Thymus (tissue), 11 donors: ENCODE data around the gene ZNF24. TPM values are rescaled to one million over a fixed set of nuclear protein-coding genes. Genes with fewer than 3 reads are reported as not detected.
A peak's percentile ranks its signal among the peaks of the same experiment; 100 is the strongest.

Source experiments
- DNase-seq, 9 donors: peaks; one replicate each; pipeline ENCODE4 v3.0.0-alpha.2; 2013; ENCODE audit warnings: low spot score in 9 of 9, low read depth in 6 of 9, missing footprints in 1 of 9
- H3K27ac ChIP-seq, 2 donors: one replicate each; pipeline ENCODE4 v1.5.1; 2013; ENCODE audit warnings: control low read depth in 1 of 2, low read depth in 1 of 2, low read length in 1 of 2, mild to moderate bottlenecking in 1 of 2, moderate library complexity in 1 of 2
- H3K27me3 ChIP-seq, 2 donors: one replicate each; pipeline ENCODE4 v1.5.1; 2013; ENCODE audit warnings: low read length in 1 of 2; ENCODE audit not compliant: control insufficient read depth in 2 of 2, insufficient read depth in 1 of 2
- H3K36me3 ChIP-seq, 2 donors: one replicate each; pipeline ENCODE4 v1.5.1; 2013; ENCODE audit warnings: low read length in 1 of 2, mild to moderate bottlenecking in 1 of 2, moderate library complexity in 1 of 2; ENCODE audit not compliant: control insufficient read depth in 2 of 2, insufficient read depth in 2 of 2
- H3K4me1 ChIP-seq, 2 donors: one replicate each; pipeline ENCODE4 v1.5.1; 2013; ENCODE audit warnings: low read length in 2 of 2; ENCODE audit not compliant: control insufficient read depth in 2 of 2, insufficient read depth in 2 of 2
- H3K4me3 ChIP-seq, 2 donors: one replicate each; pipeline ENCODE4 v1.5.1; 2013; ENCODE audit warnings: low read length in 2 of 2, control low read depth in 1 of 2, mild to moderate bottlenecking in 1 of 2
- H3K9me3 ChIP-seq, 2 donors: one replicate each; pipeline ENCODE4 v1.5.1; 2013; ENCODE audit warnings: low read length in 1 of 2, mild to moderate bottlenecking in 1 of 2; ENCODE audit not compliant: control insufficient read depth in 2 of 2, insufficient read depth in 1 of 2
- WGBS: extraction: QIAGEN DNeasy Blood & Tissue Kit; methylation state at CpG from one replicate; pipeline ENCODE4 v1.1.7; 2013; 5-methylcytosine and 5-hydroxymethylcytosine counted together
- polyA plus RNA-seq: library from polyadenylated mRNA; stranded (reverse); fragments of 200-250 nt; gene quantifications from one replicate; pipeline ENCODE4 v1.2.3, GENCODE V29; 2013
- total RNA-seq: library from RNA; stranded (reverse); fragments of 120-200 nt; gene quantifications from one replicate; pipeline ENCODE4 v1.2.4, GENCODE V29; 2013
- donor health status: healthy.

The ZNF24 gene
- total and polyA plus RNA-seq, 2 donors: 24.6 to 47.5 TPM

GRCh38 chr18:35369126-35369525 is 24.9 kb upstream of the ZNF24 start:
- 97% methylated on average over 6 of the region's 6 CpGs for WGBS
- H3K27me3 ChIP-seq: no peaks in the 10 kb centered on the region
- no peak overlapping the region for H3K4me3 ChIP-seq
- H3K4me1 ChIP-seq: no peaks in the 10 kb centered on the region
- H3K27ac ChIP-seq: no peak overlapping the region
- no peaks in the 10 kb centered on the region for H3K9me3 ChIP-seq
- no peaks in the 10 kb centered on the region for H3K36me3 ChIP-seq
- no peak for DNase-seq

GRCh38 chr18:35368595-35368994 is 24.4 kb upstream of the ZNF24 start:
- Histone ChIP-seq H3K4me3 (no peak overlapping the region), H3K27me3 (no peaks in the 10 kb centered on the region), H3K4me1 (no peaks in the 10 kb centered on the region), H3K36me3 (no peaks in the 10 kb centered on the region), H3K27ac (no peak overlapping the region), H3K9me3 (no peaks in the 10 kb centered on the region)
- WGBS: 99% methylated on average over 6 of the region's 6 CpGs
- no peak for DNase-seq

DNA sequence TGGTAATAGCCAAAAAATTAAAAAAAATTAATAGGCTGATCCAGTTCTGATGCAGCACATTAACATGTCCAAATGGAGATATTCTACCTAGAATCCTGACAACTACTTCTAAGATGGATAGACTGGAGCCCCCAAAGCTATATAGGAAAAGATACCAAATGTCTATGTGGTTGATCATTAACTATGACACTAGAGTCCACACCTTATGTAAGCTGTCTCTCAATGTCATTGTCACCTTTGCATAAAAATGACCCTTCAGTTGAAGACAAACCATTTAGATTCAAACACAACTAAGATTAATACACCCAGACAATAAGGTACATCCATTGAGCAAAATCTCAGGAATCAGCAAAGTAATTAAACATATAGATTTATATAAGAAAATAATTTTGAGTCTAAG is 18.3 kb upstream of the ZNF24 start:
- no peaks in the 10 kb centered on the region for H3K9me3 ChIP-seq
- H3K27ac ChIP-seq: no peak overlapping the region
- no peak for DNase-seq
- H3K27me3 ChIP-seq: no peaks in the 10 kb centered on the region
- no peak overlapping the region for H3K4me3 ChIP-seq
- no peaks in the 10 kb centered on the region for H3K36me3 ChIP-seq
- no peaks in the 10 kb centered on the region for H3K4me1 ChIP-seq

- Histone ChIP-seq H3K4me1 (no peaks in the 10 kb centered on the region), H3K27ac (no peak overlapping the region), H3K27me3 (no peaks in the 10 kb centered on the region), H3K36me3 (no peaks in the 10 kb centered on the region), H3K4me3 (no peak overlapping the region), H3K9me3 (no peaks in the 10 kb centered on the region)
- WGBS: 89% methylated on average over 2 of the region's 2 CpGs
- no peak for DNase-seq
These were observed 17.5 kb upstream of the ZNF24 start for GRCh38 chr18:35361570-35362321.

GRCh38 chr18:35355140-35355618 is 11.0 kb upstream of the ZNF24 start:
- peak in 8 of 9 donors; percentile 19 to 79 (median 46) for DNase-seq
- no peak overlapping the region for H3K4me3 ChIP-seq
- no peak overlapping the region for H3K27ac ChIP-seq

DNA sequence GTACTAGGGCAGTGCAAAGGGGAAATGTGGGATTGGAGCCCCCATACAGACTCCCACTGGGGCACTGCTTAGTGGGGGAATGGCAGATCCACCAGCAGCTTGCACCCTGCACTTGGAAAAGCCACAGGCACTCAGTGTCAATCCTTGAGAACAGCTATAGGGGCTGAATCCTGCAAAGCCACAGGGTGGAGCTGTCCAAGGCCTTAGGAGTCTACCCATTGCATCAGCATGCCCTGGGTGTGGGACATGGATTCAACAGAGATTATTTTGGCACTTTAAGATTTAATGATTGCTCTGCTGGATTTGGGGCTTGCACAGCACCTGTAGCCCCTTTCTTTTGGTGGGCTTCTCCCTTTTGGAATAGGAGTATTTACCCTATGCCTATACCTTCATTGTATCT is 8.6 kb upstream of the ZNF24 start:
- Histone ChIP-seq H3K27me3 (no peaks in the 10 kb centered on the region), H3K4me1 (no peaks in the 10 kb centered on the region), H3K27ac (no peak overlapping the region), H3K4me3 (no peak overlapping the region), H3K36me3 (no peaks in the 10 kb centered on the region), H3K9me3 (peaks cover 3 to 9% of the 10 kb centered on the region in 2 donors)
- DNase-seq: no peak

More at GRCh38 chr18:35355140-35355618, 11.0 kb upstream of the ZNF24 start:
- Histone ChIP-seq H3K9me3 (peaks cover 3 to 9% of the 10 kb centered on the region in 2 donors), H3K27me3 (no peaks in the 10 kb centered on the region), H3K36me3 (no peaks in the 10 kb centered on the region), H3K4me1 (no peaks in the 10 kb centered on the region)
- WGBS: 36% methylated on average over 4 of the region's 4 CpGs

DNA sequence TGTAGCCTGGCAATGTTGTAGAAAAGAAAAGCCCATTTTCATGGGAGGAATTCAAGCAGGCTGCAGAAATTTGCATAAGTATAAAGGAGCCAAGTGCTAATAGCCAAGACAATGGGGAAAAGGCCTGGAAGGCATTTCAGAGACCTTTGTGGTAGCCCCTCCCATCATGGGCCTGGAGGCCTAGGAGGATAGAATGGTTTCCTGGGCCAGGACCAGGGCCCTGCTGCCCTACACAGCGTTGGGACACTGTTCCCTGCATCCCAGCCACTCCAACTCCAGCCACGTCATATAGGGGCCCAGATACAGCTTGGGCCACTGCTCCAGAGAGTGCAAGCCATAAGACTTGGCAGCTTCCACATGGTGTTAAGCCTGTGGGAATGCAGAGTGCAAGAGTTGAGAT is 8.1 kb upstream of the ZNF24 start:
- no peak overlapping the region for H3K27ac ChIP-seq
- no peaks in the 10 kb centered on the region for H3K27me3 ChIP-seq
- H3K4me3 ChIP-seq: no peak overlapping the region
- 94% methylated on average over 2 of the region's 2 CpGs for WGBS
- H3K4me1 ChIP-seq: no peaks in the 10 kb centered on the region
- H3K36me3 ChIP-seq: no peaks in the 10 kb centered on the region
- peaks cover 3 to 9% of the 10 kb centered on the region in 2 donors for H3K9me3 ChIP-seq
- DNase-seq: no peak

GRCh38 chr18:35348001-35348400 is 3.8 kb upstream of the ZNF24 start:
- Histone ChIP-seq H3K4me3 (no peak overlapping the region), H3K27ac (no peak overlapping the region), H3K9me3 (peaks cover 3 to 14% of the 10 kb centered on the region in 2 donors), H3K4me1 (peaks cover 6 to 11% of the 10 kb centered on the region in 2 donors), H3K36me3 (no peaks in the 10 kb centered on the region), H3K27me3 (no peaks in the 10 kb centered on the region)
- WGBS: 96% methylated on average over 3 of the region's 3 CpGs
- DNase-seq: no peak

DNA sequence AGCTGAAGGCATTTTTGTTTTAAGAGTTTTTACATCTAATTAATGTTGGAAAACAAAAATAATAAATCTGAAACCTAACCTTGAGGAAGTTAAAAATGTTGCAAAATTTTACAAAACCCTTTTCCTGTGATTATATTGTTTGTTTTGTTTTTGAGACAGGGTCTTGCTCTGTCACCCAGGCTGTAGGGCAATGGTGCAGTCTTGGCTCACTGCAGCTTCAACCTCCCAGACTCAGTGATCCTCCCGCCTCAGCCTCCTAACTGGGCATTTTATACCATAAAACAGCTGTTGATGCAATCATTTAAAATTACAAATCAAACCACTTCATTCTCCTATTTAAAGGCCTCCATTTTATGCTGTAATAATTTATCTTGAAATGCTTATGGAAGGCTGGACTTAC is 1.7 kb upstream of the ZNF24 start:
- DNase-seq: no peak
- Histone ChIP-seq H3K4me1 (peaks cover 6 to 11% of the 10 kb centered on the region in 2 donors), H3K4me3 (no peak overlapping the region), H3K27me3 (no peaks in the 10 kb centered on the region), H3K36me3 (peaks cover 0 to 6% of the 10 kb centered on the region in 2 donors), H3K9me3 (peaks cover 0 to 5% of the 10 kb centered on the region in 2 donors), H3K27ac (no peak overlapping the region)
- 100% methylated on average over 1 of the region's 1 CpG for WGBS
